Ascending aorta (tissue), 2 donors: ENCODE data around the gene NPS. TPM values are rescaled to one million over a fixed set of nuclear protein-coding genes. Genes with fewer than 3 reads are reported as not detected.

Experiments
- DNase-seq, 2 donors: peaks; one replicate each; pipeline ENCODE4 v3.0.0-alpha.2; 2019; ENCODE audit warnings: low spot score in 2 of 2
- H3K27ac ChIP-seq, 2 donors: fragments of 200-600 bp; sonication (generic); one replicate each; pipeline ENCODE4 v1.5.1; 2016 to 2017; ENCODE audit warnings: mild to moderate bottlenecking in 1 of 2
- H3K27me3 ChIP-seq: fragments of 200-600 bp; sonication (generic); one replicate; pipeline ENCODE4 v1.5.1; 2017
- H3K36me3 ChIP-seq, 2 donors: fragments of 200-600 bp; sonication (generic); one replicate each; pipeline ENCODE4 v1.5.1; 2016
- H3K4me1 ChIP-seq, 2 donors: fragments of 200-600 bp; sonication (generic); one replicate each; pipeline ENCODE4 v1.5.1; 2016 to 2017; ENCODE audit warnings: mild to moderate bottlenecking in 1 of 2
- H3K4me3 ChIP-seq, 2 donors: fragments of 200-600 bp; sonication (generic); one replicate each; pipeline ENCODE4 v1.5.1; 2016 to 2017; ENCODE audit warnings: mild to moderate bottlenecking in 1 of 2
- H3K9me3 ChIP-seq, 2 donors: fragments of 200-600 bp; sonication (generic); one replicate each; pipeline ENCODE4 v1.5.1; 2016
- intact Hi-C: fragments of 100-400 bp; cut with DNase I; formaldehyde crosslinking; loops from one replicate; pipeline ENCODE4 v1.15.1; 2023
- total RNA-seq: library from RNA; depleted of rRNA; stranded (reverse); fragments of >200 nt; gene quantifications from one replicate; pipeline ENCODE4 v1.1.0, GENCODE V29; 2016
- TF ChIP-seq, protein P1 (sequence below), 3 experiments: fragments of 200-600 bp in 2 of 3; fragments of 450-650 bp in 1 of 3; sonication (generic) in 2 of 3; IDR thresholded peaks; one replicate each; pipeline ENCODE4 v1.5.1; 2016 to 2019; ENCODE audit warnings: antibody characterized with exemption in 3 of 3, mild to moderate bottlenecking in 1 of 3, moderate library complexity in 1 of 3

The NPS gene
- total RNA-seq, 1 donor from 2014 or later = not detected

DNA sequence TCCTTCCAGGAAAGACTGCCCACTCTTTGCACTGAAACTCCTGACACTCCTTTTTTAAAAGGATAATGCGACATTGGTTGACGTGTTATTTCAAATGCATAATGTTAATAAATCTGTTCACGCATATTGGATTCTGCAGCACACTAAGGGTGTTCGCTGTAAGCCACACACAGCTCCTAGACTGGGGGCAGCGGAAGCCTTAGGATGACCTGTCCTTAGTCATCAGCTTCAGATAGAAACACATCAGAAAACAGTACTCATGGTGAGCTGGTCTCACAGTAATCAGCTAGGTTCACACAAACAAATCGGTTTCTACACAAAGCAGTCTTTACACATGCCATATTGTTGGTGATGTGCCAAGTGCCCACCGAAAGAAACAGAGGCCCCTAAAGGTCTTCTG is 4.3 kb downstream of the NPS start:
- no peak overlapping the region for H3K4me3 ChIP-seq
- H3K27ac ChIP-seq = no peak overlapping the region
- TF ChIP-seq, protein P1, sequence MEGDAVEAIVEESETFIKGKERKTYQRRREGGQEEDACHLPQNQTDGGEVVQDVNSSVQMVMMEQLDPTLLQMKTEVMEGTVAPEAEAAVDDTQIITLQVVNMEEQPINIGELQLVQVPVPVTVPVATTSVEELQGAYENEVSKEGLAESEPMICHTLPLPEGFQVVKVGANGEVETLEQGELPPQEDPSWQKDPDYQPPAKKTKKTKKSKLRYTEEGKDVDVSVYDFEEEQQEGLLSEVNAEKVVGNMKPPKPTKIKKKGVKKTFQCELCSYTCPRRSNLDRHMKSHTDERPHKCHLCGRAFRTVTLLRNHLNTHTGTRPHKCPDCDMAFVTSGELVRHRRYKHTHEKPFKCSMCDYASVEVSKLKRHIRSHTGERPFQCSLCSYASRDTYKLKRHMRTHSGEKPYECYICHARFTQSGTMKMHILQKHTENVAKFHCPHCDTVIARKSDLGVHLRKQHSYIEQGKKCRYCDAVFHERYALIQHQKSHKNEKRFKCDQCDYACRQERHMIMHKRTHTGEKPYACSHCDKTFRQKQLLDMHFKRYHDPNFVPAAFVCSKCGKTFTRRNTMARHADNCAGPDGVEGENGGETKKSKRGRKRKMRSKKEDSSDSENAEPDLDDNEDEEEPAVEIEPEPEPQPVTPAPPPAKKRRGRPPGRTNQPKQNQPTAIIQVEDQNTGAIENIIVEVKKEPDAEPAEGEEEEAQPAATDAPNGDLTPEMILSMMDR (IDR thresholded peaks at IDR 0.05) = no peak
- no peaks in the 10 kb centered on the region for H3K36me3 ChIP-seq
- no peak for DNase-seq
- no peaks in the 10 kb centered on the region for H3K27me3 ChIP-seq
- intact Hi-C loops = no loop called here
- no peaks in the 10 kb centered on the region for H3K9me3 ChIP-seq
- H3K4me1 ChIP-seq = no peaks in the 10 kb centered on the region

DNA sequence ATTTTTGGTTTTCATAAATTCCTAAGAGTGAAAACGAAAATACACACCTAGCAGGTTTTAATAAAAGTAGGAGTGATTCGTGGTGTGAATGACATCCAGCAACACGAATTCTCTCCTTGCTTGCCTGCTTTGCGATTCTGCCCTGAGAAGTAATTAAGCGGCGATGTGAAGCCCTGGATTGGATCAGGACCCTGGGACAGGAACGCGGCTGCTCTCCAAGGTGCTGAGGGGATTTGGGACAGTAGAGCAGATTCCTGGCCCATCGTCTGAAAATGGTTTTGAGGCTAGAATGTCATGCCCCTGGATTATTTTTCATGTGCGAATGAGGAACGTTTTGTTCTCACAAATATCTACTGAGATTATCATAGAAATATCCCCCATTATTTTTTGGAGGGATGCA is 7.8 kb downstream of the NPS start:
- TF ChIP-seq, protein P1 (IDR thresholded peaks at IDR 0.05) = no peak
- Histone ChIP-seq H3K27ac (no peak overlapping the region), H3K4me1 (no peaks in the 10 kb centered on the region), H3K27me3 (no peaks in the 10 kb centered on the region), H3K9me3 (no peaks in the 10 kb centered on the region), H3K4me3 (no peak overlapping the region), H3K36me3 (no peaks in the 10 kb centered on the region)
- intact Hi-C loops = no loop called here
- no peak for DNase-seq

DNA sequence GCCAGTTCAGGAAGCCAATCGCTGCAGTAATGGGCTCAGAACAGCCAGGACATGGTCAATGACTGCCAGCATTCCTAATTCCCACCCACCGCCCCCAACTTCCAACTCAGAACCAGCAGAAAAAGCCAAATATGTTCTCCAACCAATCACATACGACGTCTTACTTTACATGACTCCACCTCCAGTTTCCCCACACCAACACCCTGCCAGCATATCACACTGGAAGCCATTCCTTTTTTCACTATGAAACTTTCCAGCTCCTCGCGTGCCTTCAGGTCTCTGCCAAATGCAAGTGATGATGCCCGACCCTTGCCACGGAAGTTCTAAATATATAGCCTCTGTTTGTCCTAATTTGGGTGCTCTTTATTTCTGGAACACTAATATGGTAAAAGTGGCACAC is 12.5 kb downstream of the NPS start:
- intact Hi-C loops = no loop called here
- DNase-seq = no peak
- TF ChIP-seq, protein P1 (IDR thresholded peaks at IDR 0.05) = no peak
- Histone ChIP-seq H3K27me3 (no peaks in the 10 kb centered on the region), H3K9me3 (no peaks in the 10 kb centered on the region), H3K36me3 (no peaks in the 10 kb centered on the region), H3K4me3 (no peak overlapping the region), H3K27ac (no peak overlapping the region), H3K4me1 (no peaks in the 10 kb centered on the region)

DNA sequence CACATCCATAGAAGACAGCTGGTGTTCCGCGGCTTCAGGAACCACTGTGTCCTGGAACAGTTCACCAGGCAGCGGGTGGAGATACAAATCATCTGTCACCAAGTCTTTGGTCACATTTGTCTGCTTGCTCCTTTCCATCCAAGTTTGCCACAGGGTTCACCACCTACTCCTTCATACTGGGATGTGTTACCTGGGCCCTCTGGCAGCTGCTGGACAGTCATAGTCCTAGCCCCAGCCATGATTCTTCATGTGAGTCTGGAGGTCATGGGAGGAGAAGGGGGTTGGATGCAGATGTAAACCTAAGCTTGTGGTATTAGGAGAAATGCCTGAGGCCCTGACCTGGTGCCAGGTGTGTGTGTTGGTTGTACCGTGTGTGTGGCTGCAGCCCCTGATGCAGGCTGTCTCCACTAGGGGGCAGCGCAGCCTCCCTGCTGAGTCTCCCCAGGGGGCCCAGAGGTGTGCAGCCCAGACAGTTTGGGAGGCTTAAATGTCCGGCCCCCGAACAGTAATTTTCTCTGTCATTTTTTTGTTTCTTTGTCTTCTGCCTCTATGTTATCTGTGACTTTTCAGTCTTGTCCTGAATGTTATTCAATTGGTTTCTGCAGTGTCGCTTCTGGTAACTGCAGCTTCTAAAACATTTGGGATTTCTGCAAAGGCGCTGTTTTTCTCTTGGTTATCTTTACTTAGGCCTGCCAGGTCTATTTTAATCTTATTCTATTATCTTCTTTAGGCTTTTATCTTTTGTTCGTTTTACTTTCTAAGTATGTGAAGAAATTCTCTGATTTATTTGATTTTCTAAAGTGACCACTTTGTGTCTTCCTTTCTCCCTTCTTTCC is 14.8 kb downstream of the NPS start:
- Histone ChIP-seq H3K4me1 (no peaks in the 10 kb centered on the region), H3K36me3 (no peaks in the 10 kb centered on the region), H3K9me3 (no peaks in the 10 kb centered on the region), H3K4me3 (no peak overlapping the region), H3K27ac (no peak overlapping the region), H3K27me3 (no peaks in the 10 kb centered on the region)
- DNase-seq = no peak
- intact Hi-C loops = no loop called here
- TF ChIP-seq, protein P1 (IDR thresholded peaks at IDR 0.05) = peak in 2 of 3 experiments; percentile 6 to 33

DNA sequence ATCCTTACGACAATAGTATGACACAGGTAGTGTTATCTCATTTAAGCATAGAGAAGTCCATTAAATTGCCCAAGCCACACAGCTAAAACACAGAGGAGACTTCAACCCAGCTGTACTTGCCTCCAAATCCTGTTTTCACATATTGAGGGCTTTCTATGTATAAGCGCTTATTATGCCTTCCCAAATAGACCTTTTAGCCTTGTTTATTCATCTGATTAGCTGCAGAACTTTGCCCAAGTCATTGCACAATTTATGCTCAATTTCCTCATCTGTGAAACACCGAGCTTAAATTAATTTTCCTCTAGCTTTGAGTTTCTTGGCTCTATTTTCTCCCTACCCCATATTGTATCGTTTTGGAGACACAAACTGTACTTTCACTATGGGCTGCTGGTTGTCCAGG is 15.5 kb downstream of the NPS start:
- intact Hi-C loops = no loop called here
- TF ChIP-seq, protein P1 (IDR thresholded peaks at IDR 0.05) = no peak

More for the DNA sequence above, 15.5 kb downstream of the NPS start:
- H3K4me1 ChIP-seq = no peaks in the 10 kb centered on the region
- H3K36me3 ChIP-seq = no peaks in the 10 kb centered on the region
- no peaks in the 10 kb centered on the region for H3K27me3 ChIP-seq
- no peak overlapping the region for H3K27ac ChIP-seq
- no peaks in the 10 kb centered on the region for H3K9me3 ChIP-seq
- H3K4me3 ChIP-seq = no peak overlapping the region
- DNase-seq = no peak
